UCSD-AML1 (cell line): Measurements from ENCODE around the gene SLC20A1.
"Not testable (repeated sequence)": the region's sequence is repeated elsewhere in the genome, so short reads cannot be mapped to it uniquely, and the experiment has no call there.

Experiments used
- DNase-seq: peaks from one replicate; lab custom pipeline; 2025; ENCODE audit not compliant: unreplicated experiment; lab: John Stamatoyannopoulos, UW

The SLC20A1 gene

DNA sequence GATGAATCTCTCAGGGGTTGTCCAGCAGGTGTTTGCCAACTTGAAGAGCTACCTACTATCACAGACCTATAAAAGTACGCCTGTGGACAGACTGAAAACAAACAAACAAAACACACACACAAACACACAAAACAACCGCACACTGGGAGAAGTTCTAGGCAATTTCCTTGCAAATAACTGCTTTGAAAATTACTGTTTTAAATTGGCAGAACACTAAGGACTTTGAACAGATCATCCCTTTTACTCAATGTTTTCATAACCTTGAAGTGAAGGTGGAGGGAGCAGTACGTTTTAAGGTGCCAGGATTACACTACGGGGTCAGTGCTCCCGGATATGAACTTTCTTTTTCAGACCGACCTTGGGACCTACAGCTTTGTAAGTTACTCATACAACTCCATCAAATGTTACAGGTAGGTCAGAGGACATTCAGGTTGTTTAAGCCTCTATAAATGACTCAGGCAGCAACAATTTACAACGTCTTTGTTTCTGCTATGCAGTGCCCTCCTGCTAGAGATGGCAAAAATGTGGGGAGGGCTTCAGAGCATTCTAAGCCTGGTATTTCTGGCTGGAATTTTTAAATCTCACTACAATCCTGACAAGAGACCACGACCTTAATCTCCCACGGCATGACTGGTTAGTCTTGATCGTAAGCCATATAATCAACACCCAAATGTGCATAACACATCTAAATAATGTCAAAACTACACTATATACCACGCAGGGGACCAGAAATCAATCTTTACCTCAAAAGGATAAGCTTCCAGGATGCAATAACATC lies 1.4 kb upstream of the SLC20A1 start:
- no peak for DNase-seq

DNA sequence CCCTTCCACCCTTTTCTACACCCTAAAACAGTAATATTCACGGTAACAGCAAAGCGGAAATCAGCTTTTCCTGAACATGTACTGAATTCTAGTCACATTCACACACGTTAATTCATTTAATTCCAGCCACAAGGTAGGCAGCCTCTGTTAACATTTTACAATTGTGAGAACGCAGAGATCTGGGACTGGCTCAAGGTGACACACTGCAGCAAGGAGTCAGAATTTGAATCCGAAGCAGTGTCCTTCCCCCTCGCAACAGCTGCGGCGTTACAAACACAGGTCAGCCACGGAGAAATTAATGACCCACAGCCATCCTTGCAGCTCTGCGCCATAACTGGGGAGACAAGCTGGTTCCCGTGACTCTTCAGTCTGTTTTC lies 818 bp upstream of the SLC20A1 start:
- DNase-seq: no peak

DNA sequence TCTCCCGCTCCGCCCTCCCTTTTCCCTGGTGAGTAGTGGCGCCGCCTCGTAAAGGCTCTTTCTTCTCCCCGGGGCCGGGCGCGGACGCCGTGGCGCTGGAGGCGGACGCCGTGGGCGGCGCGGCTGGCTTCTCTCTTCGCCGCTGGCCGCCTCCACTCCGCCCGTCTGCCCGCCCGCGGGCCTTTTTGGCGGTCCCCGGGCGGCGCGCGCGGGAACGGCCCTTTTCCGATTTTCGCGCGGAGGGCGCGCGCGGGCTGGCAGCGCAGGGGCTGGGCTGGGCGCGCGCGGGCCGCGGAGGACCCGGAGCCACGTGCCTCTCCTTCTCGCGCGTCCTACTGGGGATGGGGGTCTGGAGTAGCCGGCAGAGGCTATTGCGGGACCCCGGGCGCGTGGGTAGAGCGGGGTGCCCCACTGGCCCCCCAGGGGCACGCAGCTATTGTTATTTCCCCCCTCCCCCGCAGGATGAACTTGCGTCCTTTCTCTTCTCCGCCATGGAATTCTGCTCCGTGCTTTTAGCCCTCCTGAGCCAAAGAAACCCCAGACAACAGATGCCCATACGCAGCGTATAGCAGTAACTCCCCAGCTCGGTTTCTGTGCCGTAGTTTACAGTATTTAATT lies 472 bp downstream of the SLC20A1 start:
- no peak for DNase-seq

DNA sequence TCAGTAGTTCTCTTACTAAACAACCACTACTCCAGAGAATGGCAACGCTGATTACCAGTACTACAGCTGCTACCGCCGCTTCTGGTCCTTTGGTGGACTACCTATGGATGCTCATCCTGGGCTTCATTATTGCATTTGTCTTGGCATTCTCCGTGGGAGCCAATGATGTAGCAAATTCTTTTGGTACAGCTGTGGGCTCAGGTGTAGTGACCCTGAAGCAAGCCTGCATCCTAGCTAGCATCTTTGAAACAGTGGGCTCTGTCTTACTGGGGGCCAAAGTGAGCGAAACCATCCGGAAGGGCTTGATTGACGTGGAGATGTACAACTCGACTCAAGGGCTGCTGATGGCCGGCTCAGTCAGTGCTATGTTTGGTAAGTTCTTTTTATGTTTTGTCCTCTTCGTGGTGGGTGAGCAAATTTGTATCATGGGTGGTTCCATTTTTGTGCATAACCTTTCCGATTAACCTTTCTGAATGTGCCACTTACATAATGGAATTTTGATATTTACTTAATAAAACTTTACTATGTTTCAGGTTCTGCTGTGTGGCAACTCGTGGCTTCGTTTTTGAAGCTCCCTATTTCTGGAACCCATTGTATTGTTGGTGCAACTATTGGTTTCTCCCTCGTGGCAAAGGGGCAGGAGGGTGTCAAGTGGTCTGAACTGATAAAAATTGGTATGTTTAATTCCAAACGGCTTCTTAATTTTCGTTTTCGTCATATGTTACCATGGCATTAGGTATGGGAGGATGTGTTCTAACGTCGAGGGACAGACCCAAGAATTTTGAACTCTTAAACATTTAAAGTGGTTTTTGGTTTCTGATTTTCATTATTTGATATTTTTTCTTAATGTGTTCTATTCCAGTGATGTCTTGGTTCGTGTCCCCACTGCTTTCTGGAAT lies 1.3 kb downstream of the SLC20A1 start:
- DNase-seq: no peak

DNA sequence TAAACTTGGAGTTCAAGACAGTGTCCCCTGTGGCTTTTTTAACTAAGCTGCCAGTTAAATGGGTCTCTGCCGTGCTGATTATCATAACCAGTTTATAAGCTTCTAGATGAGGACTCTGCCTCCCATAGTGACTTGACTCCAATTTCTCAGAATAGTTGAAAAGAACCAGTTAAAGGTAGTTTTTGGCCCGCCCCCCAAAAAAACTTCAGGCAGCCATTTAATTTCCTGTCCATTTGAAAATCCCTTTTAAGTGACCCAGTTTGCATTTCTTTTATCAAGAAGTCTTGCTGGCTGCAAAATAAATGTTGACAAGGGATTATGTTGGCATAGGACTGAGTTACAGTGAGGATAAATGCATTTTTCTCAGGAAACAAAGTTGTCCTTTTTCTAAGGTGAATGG lies 2.3 kb downstream of the SLC20A1 start:
- DNase-seq: no peak

DNA sequence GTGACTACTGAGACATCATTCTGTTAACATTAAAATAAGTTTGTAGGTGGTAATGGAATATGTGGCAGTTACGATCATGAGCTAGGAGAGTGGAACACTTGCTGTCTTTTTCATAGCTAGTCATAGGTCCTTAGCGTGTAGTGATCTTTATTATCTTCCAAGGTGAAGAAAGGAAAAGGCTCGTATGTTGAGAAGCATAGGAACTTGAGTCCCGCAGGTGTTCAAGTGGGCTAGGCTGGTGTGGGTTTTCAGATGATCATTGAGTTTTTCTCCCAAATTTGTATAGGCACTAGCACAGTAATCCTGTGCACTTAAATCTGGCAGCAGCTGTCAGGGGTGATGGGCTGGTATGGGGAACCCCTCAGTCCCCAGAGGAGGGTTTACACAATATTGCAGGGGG lies 10.9 kb downstream of the SLC20A1 start:
- no peak for DNase-seq

DNA sequence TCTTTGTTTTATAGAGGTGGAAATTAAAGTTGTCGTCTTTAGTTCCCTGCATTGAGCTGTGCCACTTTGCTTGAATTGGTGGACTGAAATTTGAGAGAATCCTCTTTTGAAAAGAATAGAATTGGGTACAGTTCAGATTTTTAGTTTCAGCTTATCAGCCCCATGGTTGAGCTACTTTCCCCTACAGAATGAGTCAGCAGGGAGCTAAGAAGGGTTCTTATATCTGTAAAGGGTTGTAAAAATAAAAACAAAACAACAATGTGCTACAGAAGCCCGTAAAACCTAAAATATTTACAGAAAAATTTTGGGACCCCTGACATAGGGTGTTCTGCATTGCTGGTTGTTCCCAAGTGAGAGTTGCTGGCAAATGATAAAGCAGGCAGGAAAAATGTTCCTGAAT lies 12.6 kb downstream of the SLC20A1 start:
- no peak for DNase-seq

DNA sequence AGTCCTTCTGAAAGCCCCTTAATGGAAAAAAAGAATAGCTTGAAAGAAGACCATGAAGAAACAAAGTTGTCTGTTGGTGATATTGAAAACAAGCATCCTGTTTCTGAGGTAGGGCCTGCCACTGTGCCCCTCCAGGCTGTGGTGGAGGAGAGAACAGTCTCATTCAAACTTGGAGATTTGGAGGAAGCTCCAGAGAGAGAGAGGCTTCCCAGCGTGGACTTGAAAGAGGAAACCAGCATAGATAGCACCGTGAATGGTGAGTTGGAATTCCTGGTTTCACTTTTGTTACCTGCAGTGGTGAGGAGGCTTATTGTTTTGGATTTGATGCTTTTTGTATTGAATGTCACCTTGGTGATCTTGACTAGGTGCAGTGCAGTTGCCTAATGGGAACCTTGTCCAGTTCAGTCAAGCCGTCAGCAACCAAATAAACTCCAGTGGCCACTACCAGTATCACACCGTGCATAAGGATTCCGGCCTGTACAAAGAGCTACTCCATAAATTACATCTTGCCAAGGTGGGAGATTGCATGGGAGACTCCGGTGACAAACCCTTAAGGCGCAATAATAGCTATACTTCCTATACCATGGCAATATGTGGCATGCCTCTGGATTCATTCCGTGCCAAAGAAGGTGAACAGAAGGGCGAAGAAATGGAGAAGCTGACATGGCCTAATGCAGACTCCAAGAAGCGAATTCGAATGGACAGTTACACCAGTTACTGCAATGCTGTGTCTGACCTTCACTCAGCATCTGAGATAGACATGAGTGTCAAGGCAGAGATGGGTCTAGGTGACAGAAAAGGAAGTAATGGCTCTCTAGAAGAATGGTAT lies 13.3 kb downstream of the SLC20A1 start:
- DNase-seq: no peak

DNA sequence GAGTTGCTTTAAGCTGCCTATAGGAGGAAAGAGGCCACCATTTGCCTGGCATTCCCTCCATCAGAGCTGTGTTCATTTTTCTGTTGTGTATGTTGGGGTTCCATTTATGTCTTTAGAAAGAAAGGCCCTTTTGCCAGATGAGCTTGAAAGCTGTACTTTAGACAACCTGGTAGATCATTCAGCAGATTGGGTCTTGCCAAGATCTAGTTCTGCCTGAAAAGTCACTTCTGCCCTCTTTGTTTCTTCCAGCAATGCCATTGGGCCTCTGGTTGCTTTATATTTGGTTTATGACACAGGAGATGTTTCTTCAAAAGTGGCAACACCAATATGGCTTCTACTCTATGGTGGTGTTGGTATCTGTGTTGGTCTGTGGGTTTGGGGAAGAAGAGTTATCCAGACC lies 14.4 kb downstream of the SLC20A1 start:
- no peak for DNase-seq

DNA sequence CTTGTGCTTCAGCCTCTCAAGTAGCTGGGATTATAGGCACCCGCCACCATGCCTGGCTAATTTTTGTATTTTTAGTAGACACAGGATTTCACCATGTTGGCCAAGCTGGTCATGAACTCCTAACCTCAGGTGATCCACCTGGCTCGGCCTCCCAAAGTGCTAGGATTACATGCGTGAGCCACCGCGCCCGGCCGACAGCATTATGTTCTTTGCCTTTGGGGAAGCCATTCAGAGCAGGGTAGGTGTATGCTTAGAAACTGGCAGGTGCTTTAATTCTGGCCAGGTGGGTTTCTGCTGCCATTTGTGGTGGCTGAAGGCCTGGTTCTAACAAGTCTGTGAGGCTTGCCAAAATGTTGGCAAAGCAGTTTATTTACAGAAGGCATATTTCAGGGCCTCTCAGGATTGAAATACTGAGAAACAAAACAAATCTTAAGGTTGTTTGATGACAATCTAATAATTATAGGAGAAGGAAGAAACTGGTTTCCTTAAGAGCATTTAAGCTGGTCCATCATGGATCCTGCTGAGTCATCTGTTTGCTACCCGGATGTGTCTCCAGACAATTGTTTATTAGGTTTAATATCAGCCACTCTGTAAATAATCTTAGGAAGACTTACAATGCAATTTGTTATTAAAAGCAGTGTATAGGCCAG lies 16.0 kb downstream of the SLC20A1 start:
- no peak for DNase-seq

DNA sequence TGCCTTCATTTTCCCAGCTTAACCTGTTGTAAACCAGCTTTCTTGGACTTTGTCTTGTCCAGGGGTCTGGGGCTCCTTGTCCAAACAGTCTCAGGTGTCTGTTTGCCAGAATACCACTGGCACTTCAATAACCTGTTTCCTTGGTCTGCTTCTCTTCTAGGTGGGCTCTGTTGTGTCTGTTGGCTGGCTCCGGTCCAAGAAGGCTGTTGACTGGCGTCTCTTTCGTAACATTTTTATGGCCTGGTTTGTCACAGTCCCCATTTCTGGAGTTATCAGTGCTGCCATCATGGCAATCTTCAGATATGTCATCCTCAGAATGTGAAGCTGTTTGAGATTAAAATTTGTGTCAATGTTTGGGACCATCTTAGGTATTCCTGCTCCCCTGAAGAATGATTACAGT lies 17.0 kb downstream of the SLC20A1 start:
- DNase-seq: no peak

DNA sequence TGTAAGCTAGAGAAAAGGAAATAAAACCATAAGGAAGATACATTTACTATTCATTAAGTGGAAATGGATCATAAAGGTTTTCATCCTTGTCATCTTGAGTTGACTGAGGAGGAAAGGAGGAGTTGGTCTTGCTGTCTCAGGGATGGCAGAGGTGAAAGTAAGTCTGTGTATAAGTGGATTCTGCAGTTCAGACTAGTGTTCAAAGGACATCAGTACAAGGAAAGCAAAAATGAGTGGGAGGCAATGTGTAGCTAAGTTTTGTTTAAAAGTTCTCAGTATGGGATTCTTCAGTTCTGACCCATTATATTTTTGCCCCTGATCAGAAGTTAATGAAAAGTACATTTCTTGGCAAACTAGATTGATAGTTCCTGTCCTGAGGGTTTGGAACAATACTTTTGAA lies 18.9 kb downstream of the SLC20A1 start:
- no peak for DNase-seq

DNA sequence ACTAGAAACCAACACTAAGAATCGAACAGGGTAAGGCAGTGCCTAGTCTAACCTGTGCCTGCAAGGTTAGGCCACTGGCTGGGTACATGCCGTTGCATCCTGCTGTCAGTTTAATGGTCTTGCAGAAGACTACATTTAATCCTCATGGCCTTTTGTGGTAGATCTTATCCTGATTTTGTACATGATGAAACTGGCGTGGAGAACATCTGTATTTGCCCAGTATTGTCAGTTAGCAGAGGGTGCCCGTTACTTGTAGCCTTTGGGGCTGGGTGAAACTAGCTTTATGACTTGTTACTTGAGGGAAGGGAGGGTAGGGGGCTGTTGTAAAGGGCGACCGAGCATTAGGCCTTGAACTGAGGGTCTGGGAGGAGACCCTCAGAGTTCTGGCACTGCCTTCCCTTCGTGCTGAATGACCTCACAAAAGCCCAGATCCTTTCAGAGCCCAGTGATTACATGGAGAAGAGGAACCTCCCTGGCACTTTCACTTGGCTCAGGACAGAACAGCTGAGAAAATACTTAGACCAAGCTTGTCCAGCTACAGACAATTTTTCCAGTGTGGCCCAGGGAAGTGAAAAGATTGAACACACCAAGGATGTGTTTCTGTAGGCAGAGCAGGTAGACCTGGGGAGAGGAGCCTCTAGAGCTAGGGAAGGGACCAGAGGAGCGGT lies 19.5 kb downstream of the SLC20A1 start:
- DNase-seq: no peak

DNA sequence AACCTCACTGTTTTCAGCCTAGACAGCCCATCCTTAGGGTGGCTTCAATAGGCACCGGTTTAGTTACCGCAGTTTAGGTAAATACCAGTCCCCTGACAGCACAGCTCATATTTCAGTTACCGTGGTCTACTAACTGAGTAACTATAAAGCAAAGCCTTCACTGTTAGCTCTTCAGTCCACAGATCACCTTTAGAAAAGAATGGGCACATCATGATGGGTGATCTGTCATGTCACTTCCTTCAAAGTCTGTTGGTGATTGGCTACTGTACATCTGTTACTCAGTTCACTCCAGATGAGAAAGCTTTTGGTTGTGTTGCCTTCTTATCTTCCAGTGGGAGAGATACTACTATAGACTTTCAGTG lies 21.0 kb downstream of the SLC20A1 start:
- no peak for DNase-seq

DNA sequence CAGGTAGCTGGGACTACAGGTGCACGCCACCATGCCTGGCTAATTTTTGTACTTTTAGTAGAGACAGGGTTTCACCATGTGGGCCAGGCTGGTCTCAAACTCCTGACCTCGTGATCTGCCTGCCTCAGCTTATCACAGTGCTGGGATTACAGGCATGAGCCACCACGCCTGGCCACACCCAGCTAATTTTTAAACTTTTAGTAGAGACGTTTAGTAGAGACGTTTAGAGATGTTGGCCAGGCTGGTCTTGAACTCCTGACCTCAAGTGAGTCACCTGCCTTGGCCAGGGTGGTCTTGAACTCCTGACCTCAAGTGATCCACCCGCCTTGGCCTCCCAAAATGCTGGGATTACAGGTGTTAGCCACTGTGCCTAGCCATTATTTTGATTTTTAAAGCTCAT lies 21.8 kb downstream of the SLC20A1 start:
- DNase-seq: not testable (repeated sequence)

DNA sequence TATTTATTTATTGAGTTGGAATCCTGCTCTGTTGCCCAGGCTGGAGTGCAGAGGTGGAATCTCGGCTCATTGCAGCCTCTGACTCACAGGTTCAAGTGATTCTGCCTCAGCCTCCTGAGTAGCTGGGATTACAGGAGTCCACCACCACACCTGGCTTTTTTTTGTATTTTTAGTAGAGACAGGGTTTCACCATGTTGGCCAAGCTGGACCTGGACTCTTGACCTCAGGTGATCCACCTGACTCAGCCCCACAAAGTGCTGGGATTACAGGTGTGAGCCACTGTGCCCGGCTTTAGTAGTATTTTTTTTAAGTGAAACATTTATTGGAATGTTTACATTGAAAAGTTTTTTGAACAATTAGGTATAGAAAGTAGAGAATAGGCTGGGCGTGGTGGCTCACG lies 23.9 kb downstream of the SLC20A1 start:
- no peak for DNase-seq

DNA sequence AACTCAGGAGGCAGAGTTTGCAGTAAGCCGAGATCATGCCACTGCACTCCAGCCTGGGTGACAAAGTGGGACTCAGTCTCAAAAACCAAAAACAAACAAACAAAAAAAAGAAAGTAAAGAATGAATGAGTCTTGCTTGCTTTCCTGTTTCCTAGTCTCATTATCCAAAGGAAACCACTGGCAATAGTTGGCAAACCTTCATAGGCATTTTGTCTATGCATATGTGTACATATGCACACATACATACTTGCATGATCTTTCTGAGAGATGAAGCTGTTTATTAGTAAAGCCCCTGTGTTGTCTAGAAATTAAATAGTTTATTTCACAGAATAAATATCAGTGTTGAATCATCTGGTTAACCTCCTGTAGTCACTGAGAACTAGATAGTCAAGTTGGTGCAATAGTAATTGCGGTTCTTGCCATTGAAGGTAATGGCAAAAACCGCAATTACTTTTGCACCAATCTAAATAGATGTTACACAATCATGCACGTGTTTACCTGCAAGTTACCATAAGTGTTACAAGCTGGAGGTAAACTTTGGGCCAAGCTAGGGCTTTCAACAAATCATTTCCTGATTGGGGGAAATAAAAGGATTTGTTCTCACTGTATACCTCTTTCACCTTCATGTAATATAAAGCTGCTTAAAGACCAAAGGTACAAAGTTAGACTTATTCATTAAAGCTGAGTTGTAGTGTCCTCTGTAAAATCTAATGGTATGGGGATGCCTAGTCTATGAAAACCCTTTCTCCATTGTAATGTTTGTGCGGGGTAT lies 24.7 kb downstream of the SLC20A1 start:
- no peak for DNase-seq

DNA sequence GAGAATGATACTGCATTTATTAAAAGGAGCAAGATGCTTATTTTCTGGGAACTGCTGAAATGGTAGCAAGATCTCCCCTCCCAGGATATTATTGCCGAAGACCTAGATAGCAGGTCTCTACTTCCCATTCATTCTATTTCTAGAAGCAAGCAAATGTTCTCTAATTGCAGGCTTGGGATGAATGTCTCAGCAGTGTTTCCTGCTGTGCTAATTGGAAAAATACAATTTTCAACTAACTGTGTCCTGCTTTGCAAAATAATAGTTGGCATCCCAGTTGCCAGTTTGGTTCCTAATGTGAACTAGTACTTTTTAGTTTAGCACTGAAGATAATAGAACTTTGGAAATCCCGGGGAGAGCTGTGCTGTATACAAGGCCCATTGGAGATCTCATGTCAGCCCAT lies 26.1 kb downstream of the SLC20A1 start:
- DNase-seq: no peak

DNA sequence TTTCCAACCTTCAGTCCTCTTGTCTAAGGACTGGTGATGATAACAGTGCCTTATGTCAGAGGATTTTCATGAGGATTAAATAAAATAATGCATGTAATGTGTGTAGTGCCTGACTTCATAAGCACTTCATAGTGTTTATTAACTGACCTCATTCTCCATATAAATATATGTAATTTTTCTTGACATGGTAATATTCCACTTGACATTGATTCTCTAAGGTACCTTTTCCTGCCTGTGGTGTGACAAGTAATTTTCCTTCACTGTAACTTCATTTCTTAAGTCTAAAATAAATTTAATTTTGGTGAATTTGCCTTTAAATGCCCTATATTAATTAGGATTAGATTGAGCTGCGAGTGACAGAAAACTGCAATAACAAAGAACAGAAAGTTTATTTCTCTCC lies 27.3 kb downstream of the SLC20A1 start:
- DNase-seq: no peak
